Measurements from ENCODE around the gene TMEM97.
A peak's percentile ranks its signal among the peaks of the same experiment; 100 is the strongest.

TMEM97 gene

DNA sequence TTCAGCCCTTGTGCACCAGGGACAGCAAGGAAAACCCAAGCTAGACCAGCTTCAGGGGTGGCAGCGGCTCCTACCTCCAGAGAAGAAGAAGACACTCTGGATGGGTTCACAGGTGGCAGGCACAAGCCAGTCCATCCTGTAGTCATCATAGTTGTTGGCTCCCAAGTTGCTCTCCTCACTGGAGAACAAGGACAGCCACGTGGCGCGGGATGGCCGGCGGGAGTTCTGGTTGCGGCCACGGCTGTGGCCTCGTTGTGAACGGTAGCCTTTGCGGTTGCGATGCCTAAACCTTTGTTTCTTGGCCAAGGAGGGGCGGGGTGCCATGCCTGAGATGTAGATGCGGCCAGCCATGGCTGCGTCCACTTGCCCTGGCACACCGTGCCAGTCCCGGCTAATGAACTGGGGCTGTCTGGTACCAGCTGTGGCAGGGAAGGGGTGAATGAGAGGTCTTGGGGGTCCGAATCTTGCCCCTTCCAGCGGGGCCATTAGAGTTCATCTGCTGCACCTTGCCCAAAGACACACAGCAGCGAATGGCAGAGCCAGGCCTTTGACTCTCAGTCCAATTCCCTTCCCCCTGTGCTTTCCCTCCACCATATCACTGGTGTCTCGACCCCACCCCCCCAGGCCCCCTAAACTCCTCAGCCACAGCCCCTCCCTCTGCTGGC, 48.8 kb downstream of the TMEM97 start:
- no peak for DNase-seq

GRCh38 chr17:28368306-28368831, 49.4 kb downstream of the TMEM97 start:
- no peak for DNase-seq

GRCh38 chr17:28368915-28369683, 50.1 kb downstream of the TMEM97 start:
- DNase-seq, result no peak

DNA sequence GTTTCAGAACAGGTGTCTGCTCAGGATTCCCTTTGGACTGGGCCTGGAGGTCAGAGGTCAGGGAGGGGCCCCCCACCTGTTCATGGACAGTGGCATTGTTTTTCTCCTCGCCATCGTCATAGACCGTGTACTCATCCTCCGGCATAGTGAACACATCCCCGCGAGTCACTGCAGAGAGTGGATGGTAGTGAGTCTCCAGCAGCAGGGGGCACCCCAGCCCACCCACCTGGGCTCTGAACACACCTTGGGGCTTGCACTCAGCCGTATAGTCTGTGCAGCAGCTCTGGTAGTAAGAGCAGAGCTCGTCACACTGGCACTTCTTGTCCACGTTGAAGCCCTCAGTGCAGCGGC, 50.7 kb downstream of the TMEM97 start:
- no peak for DNase-seq

- DNase-seq, result no peak
These were observed 51.2 kb downstream of the TMEM97 start, which contains the start of gene VTN for GRCh38 chr17:28370035-28370743. TSS of gene VTN (minus strand) at chr17:28370307. CDS start at chr17:28370203, 104 bp downstream.

- no peak for DNase-seq
These were observed 51.7 kb downstream of the TMEM97 start for GRCh38 chr17:28370744-28371103.

DNA sequence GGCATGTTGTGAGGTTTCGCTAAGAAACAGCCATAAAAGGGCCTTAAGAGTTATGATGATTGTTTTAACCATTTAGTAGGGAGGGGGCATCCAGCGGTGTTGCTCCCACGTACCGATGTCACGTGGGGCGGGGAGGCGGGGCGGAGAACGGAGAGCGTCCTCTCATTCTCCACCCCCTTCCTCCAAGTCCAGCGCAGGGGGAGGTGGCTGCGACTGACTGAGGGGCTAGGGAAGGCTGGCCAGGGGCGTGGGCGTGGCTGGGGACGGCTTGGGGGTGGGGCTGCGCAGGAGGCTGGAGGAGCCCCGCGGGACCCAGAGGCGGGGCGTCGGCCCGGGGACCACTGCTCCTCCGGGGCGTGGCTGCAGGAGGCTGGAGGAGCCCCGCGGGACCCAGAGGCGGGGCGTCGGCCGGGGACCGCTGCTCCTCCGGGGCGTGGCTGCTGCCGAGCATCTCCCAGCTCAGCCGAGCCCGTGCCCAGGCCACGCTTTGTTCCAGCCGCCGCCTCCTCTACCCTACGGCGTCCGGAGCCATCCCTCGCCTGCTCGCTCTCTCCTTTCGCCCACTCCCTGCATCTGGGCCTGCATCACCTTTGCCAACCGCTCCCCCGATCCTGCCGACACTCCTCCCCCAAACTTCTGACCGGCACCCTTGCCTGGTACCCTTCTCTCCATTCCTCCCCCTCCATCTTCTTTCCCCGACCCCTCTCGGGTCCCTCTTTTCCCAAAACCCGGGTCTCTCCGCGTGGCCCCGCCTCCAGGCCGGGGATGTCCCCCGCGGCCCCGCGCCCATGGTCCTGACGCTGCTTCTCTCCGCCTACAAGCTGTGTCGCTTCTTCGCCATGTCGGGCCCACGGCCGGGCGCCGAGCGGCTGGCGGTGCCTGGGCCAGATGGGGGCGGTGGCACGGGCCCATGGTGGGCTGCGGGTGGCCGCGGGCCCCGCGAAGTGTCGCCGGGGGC, 52.5 kb downstream of the TMEM97 start, which contains the start of gene SARM1:
Gene SARM1 (plus strand): TSS at position 450 of the 958 bp plus-strand sequence. CDS start 339 bp downstream, at position 789.
- peak; percentile 62 to 70 for DNase-seq

- no peak for DNase-seq
These were observed 53.4 kb downstream of the TMEM97 start for GRCh38 chr17:28372203-28372944.

- no peak for DNase-seq
These were observed 53.9 kb downstream of the TMEM97 start for GRCh38 chr17:28372945-28373274.

All from hippocampal formation (tissue), 2 donors.